NT2/D1 (cell line): ENCODE results near the gene TP53TG5.
"Not testable (repeated sequence)": the region's sequence is repeated elsewhere in the genome, so short reads cannot be mapped to it uniquely, and the experiment has no call there.

Experiments
- DNase-seq: peaks from one replicate; pipeline ENCODE4 v3.0.0-alpha.2; 2011; ENCODE audit warnings: low read depth, low spot score
- H3K27me3 ChIP-seq: 2 replicates; pipeline ENCODE4 v1.6.0; 2011; ENCODE audit warnings: mild to moderate bottlenecking; ENCODE audit not compliant: insufficient read length, insufficient read depth
- H3K36me3 ChIP-seq: 2 replicates; pipeline ENCODE4 v1.6.1; 2011; ENCODE audit warnings: mild to moderate bottlenecking, low read length, mixed read lengths; ENCODE audit not compliant: insufficient read depth, insufficient read length
- H3K4me1 ChIP-seq: 2 replicates; pipeline ENCODE4 v1.5.1; 2011; ENCODE audit not compliant: insufficient read depth, insufficient read length
- H3K4me3 ChIP-seq: 2 replicates; pipeline ENCODE4 v1.5.1; 2011; ENCODE audit warnings: low read depth; ENCODE audit not compliant: insufficient read length
- H3K9ac ChIP-seq: 2 replicates; pipeline ENCODE4 v1.6.0; 2011; ENCODE audit warnings: low read depth; ENCODE audit not compliant: insufficient read length
- H3K9me3 ChIP-seq: 2 replicates; pipeline ENCODE4 v1.5.1; 2011; ENCODE audit warnings: mild to moderate bottlenecking, low read length; ENCODE audit not compliant: insufficient read depth
- SUZ12 ChIP-seq: IDR thresholded peaks from 2 replicates; pipeline ENCODE4 v1.6.1; 2011; ENCODE audit not compliant: insufficient read length, insufficient read depth; ENCODE audit errors: extremely low read depth
- YY1 ChIP-seq: IDR thresholded peaks from 2 replicates; pipeline ENCODE4 v1.6.1; 2011; ENCODE audit not compliant: insufficient read length, insufficient read depth
- ZNF274 ChIP-seq: IDR thresholded peaks from 2 replicates; pipeline ENCODE4 v1.6.1; 2011; ENCODE audit warnings: mild to moderate bottlenecking, low read depth, low read length

TP53TG5 gene

DNA sequence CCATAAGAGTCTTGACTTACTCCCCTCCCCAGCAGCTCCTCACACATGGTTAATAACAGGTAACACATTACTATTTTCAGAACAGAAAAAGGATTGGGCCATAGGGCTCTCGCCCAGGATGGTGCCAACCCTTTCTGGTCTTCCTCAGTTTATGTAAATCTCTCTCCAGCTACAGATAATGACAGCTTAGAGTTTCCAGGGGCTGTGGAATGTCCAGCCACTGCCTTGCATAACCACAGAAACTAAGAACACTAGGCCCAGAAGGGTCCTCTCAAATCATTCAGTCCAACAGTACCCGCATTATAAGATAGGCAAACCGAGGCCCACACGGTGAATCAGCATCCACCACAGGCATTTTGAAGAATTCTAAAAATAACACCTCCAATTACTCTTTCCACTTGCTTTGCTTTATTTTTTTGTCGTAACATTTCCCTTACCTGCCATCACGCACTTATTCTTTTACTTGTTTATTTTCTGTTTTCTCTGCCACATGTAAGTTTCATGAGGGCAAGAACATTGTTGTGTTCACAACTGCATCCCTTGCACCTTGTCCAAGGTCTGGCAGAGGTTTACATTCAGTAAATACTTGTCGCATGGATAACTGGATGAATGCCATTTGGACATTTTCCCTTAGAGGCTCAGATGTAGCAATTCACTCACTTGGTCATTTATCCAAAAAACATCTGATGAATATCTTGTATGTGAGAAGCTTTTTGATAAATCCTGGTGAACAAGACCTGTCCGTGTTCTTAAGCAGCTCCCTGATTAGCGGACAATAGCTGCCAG, 23.5 kb downstream of the TP53TG5 start:
- Histone ChIP-seq H3K4me1 (no peaks in the 10 kb centered on the region), H3K9ac (no peak overlapping the region)
- TF ChIP-seq YY1: no peak
- TF ChIP-seq SUZ12: no peak
- TF ChIP-seq ZNF274: no peak

DNA sequence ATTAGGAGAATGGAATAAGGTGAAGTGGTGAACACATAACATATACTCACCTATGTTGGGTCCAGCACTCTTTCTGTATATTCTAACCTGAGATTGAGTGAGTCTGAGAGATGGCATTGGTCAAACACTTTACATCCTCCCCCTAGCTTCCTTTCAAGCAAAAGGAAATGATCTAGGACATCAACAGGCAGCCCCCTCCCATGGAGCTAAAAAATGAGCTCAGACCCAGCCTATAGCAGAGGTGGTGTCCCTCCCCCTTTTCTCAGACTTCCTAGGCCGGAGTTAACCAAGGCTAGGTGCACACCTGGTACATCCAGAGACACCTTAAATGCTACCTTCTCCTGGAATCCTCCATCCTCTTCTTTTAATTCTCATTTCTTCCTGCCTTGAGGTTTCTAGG, 24.4 kb downstream of the TP53TG5 start:
- H3K27me3 ChIP-seq: no peaks in the 10 kb centered on the region
- no peaks in the 10 kb centered on the region for H3K4me1 ChIP-seq
- H3K4me3 ChIP-seq: no peak overlapping the region
- H3K36me3 ChIP-seq: no peaks in the 10 kb centered on the region
- H3K9ac ChIP-seq: no peak overlapping the region
- no peak for DNase-seq
- H3K9me3 ChIP-seq: no peaks in the 10 kb centered on the region
- TF ChIP-seq SUZ12 (no peak), ZNF274 (no peak), YY1 (no peak)

More for the DNA sequence above, 23.5 kb downstream of the TP53TG5 start:
- Histone ChIP-seq H3K4me3 (no peak overlapping the region), H3K27me3 (no peaks in the 10 kb centered on the region), H3K36me3 (no peaks in the 10 kb centered on the region), H3K9me3 (no peaks in the 10 kb centered on the region)
- no peak for DNase-seq

DNA sequence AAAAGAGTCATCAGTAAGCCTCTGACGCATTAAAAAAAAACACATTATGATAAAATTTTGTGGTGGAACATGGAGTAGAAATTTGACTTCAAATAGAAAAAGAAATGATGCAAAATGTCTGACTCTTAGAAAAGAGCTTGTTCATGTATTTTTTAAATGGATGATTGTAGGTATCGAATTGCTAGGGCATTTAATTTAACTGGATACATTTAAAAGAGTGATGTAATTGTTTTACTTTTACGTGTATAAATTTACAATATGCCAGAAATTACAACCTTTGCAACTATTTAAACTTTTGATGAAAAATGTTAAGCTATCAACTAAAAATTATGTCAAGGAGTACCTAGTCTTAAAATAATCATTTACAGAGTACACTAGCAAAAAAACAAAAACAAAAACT, 25.4 kb downstream of the TP53TG5 start:
- no peak overlapping the region for H3K4me3 ChIP-seq
- no peak for DNase-seq
- H3K36me3 ChIP-seq: no peaks in the 10 kb centered on the region
- H3K9me3 ChIP-seq: no peaks in the 10 kb centered on the region
- H3K9ac ChIP-seq: no peak overlapping the region
- H3K4me1 ChIP-seq: no peaks in the 10 kb centered on the region
- TF ChIP-seq SUZ12 (no peak), ZNF274 (no peak), YY1 (no peak)
- H3K27me3 ChIP-seq: no peaks in the 10 kb centered on the region

DNA sequence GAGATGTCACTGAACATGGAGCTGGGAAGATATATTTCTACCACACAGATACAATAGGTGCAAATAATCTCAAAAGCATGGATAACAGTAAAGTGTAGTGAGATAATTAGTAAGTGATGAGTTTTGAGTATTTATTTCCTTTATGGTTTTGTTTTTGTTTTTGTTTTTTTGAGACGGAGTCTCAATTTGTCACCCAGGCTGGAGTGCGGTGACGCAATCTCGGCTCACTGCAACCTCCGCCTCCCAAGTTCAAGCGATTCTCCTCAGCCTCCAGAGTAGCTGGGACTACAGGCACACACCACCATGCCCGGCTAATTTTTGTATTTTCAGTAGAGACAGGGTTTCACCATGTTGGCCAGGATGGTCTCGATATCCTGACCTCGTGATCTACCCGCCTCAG, 27.3 kb downstream of the TP53TG5 start:
- not testable (repeated sequence) for DNase-seq, H3K4me1 ChIP-seq, H3K4me3 ChIP-seq, H3K27me3 ChIP-seq, H3K9ac ChIP-seq, H3K9me3 ChIP-seq, H3K36me3 ChIP-seq

DNA sequence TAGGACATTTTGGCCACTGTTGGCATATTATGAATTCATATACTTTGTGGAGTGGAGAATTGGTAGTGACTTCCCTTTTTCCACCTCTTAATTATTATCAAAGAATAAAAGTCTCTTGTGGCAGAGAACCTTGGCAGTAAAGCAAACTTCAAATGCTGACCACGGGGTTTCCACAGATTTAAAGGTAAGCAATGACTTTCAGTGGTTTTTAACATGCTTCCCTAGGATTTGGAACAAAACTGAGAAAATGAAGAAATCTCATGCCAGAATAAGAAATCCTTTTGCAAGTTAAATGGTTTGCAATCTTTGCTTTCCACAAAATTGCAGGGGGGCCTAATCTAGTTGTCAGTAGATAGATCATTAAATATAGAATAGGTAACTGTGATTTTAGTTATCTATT, 27.9 kb downstream of the TP53TG5 start:
- Histone ChIP-seq H3K4me1 (peaks cover 11% of the 10 kb centered on the region), H3K36me3 (peaks cover 15% of the 10 kb centered on the region), H3K4me3 (no peak overlapping the region), H3K9me3 (no peaks in the 10 kb centered on the region), H3K27me3 (no peaks in the 10 kb centered on the region), H3K9ac (no peak overlapping the region)
- DNase-seq: no peak
- TF ChIP-seq ZNF274: no peak
- TF ChIP-seq SUZ12: no peak
- no peak for TF ChIP-seq YY1

DNA sequence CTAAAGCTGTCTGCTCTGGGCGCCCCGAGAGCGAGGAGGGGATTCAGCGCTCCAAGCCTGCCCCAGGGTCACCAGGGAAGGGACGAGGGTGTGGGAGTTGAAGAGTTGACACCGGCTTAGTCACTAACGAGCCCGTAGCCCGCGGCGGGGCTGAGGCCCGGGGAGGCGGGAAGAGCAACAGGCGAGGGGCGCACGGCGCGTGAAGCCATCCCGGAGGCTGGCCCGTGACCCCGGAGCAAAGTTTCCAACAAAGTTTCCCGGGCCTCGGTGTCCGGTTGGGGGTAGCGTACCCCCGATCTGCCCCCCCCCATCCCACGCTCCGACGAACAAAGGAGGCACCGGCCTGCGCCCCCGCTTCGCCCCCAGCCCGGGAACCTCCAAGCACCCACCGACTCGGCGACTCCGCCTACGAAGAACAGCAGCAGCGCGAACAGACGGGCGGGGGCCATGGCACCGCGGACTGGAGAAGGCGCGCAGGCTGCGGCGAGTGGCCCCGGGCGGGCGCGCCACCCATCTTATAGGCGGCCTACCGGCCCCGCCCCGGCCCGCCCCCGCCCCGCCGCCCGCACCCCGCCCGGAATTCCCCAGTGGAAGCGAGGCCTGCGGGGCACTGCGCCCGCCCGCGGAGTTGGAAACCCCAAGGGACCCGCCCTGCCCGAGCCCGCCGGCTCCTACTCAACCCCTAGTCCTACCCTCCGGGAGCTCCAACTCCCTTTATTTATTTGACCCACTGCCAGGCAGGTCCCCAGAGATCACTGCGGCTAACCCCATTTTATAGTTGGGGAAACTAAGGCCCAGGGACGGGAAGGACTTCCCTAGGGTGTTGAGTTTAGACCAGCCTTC, 30.0 kb downstream of the TP53TG5 start, which contains the start of gene SDC4:
TSS of gene SDC4 (minus strand) at position 489 of the 843 bp plus-strand sequence. CDS start at position 449, 40 bp downstream.
- Histone ChIP-seq H3K9ac (peak within 1 kb of the TSS; percentile 93), H3K4me1 (peaks cover 19% of the 10 kb centered on the region), H3K9me3 (no peaks in the 10 kb centered on the region), H3K27me3 (no peaks in the 10 kb centered on the region), H3K4me3 (peak within 1 kb of the TSS; percentile 64), H3K36me3 (peaks cover 28% of the 10 kb centered on the region)
- no peak for DNase-seq
- TF ChIP-seq YY1 (no peak), ZNF274 (no peak), SUZ12 (no peak)

DNA sequence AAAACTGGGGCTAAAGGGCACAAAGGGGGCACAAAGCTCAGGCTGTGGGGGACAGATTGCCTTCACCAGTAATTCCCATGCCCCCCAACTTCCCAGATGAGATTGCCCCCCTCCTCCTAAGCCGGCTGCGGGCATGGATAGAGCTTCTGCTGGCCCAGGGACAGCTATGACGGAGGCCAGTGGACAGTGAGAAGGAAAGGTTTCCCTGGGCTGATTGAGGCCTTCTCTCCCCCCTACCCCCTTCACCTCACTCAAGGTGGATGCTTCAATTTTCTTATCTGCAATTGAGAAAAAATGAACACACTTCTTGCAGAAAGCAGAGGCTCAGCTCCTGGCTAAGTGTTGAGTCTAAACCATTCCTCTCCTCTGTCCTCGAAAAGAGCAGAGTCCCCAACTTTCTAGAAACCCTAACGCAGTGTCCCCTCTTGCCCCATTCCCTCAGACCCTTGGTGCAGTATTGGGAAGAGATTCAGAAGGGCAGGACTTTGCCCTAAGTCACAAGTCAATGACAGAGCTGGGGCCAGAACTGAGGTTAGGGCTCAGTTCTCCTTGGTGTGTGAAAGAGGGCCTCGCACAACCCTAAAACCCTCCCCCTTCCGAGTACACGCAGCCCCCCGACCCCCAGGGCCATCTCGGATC, 30.7 kb downstream of the TP53TG5 start:
- DNase-seq: no peak
- H3K4me1 ChIP-seq: peaks cover 19% of the 10 kb centered on the region
- H3K27me3 ChIP-seq: no peaks in the 10 kb centered on the region
- no peaks in the 10 kb centered on the region for H3K9me3 ChIP-seq
- TF ChIP-seq SUZ12 (no peak), ZNF274 (no peak), YY1 (no peak)
- H3K9ac ChIP-seq: peak overlapping the region; percentile 93
- H3K4me3 ChIP-seq: peak overlapping the region; percentile 64
- H3K36me3 ChIP-seq: peaks cover 28% of the 10 kb centered on the region
